GM21360 (cell line): ENCODE data around the gene TOR1AIP1.
"Not testable (repeated sequence)": the region's sequence is repeated elsewhere in the genome, so short reads cannot be mapped to it uniquely, and the experiment has no call there.

ENCODE experiments used
- ATAC-seq: cut with Tn5 transposase; IDR thresholded peaks from one replicate; pipeline ENCODE4 v1.9.1; 2021; ENCODE audit warnings: mild to moderate bottlenecking, moderate library complexity; ENCODE audit not compliant: unreplicated experiment

The TOR1AIP1 gene

DNA sequence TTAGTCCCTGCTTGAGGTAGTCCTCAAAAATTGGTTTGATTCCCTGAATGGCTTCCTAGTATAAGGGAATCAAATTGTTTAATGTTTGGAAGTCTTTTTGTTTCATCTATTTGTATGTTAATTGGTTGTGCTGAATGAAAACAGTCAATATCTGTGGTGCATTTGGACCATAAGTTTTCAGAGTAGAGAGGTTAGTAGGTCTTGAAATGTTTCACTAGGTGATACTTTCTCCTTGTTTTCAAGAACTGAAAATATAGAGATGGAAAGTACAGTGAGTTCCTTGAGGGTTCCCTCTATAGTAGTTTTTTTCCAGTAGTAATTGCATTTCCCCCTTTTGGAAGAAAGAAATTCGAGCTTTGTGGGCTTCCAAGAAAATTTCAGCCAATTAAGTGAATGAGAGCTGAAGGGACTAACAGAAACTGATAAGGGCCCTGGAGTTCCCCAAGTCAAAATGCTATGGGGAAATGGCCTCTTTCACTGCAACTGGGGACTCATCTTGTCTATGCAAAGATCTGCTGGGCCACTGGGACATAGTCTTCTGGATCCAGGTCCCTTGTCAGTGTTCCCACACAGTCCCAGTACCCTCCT lies 53.9 kb downstream of the TOR1AIP1 start:
- ATAC-seq = no peak

DNA sequence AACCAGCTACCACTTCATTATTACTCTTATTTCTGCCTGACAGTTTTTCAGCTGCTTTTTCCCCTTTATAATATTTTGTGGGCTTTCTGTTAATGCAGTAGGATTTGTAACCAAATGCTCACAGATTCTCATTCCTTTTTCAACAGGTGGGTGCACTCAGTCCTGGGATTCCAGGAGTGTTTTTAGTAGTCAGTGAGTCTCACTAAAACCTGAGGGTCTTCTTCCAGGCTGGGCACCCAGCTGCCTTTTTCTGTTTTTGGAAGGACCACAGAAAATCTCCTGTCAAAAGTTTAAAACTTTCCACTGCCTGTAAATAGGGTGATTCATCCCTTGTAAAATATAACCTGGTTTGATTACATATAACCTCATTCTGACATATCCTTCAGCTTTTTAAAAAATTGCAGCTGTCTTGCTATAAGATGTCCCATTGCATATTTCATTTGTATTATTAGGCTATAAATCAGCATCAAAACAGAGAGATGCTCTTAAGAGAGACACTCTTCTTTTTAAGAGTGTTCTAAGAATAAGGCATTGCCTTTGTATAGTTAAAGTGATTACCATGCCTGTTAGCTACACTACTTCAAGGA lies 55.7 kb downstream of the TOR1AIP1 start:
- no peak for ATAC-seq

DNA sequence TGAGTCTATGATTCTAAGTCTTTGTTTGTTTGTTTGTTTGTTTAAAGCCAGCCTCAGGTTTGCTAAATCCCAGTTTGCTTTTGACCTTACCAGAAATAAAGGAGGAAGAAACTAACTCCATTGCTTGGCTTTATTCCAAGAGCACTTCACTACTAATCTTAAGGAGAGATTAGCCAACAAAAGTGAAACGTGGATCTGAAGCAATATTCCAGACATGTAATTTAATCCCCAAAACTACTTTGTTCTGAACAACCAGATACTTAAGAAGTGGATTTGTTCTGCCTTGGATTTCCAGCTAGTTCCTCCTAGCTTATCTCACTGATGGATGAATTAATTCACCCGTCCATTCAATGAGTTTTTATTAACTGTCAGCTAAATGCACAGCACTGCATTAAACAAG lies 56.7 kb downstream of the TOR1AIP1 start:
- ATAC-seq = no peak

DNA sequence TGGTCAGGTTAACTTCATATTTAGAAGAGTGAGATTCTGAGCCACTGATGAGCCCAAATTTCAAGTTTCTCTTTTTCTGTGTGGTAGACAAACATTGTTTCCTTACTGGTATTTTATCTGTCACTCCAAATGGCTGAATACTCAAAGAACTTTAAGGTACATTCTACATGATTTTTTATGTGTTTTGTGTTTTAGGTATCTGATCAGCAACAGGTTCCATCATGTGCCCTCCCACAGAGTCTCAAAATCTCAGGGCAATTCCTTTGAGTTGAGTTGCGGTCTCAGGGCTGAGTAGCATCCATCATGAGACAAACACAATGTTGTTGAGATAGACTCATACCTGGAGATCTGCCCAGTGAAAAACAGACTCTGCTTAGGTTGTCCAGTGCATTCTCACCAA lies 57.9 kb downstream of the TOR1AIP1 start:
- ATAC-seq = no peak

DNA sequence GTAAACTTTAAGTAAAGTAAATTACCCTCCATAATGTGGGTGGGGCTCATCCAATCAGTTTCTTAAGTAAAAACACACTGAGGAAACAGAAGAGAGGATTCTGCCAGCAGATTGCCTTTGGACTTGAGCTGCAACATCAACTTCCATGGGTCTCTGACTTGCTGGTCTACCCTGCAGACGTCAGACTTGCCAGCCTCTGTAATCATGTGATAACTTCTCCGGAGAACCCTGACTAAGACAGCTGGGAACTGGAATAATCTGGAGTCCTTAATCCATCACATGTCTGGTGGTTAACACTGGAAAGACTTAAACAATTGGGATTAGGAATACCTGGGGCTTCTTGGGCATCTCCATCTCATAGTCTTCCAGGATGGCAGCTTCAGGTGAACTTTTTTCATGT lies 59.4 kb downstream of the TOR1AIP1 start:
- ATAC-seq = no peak

DNA sequence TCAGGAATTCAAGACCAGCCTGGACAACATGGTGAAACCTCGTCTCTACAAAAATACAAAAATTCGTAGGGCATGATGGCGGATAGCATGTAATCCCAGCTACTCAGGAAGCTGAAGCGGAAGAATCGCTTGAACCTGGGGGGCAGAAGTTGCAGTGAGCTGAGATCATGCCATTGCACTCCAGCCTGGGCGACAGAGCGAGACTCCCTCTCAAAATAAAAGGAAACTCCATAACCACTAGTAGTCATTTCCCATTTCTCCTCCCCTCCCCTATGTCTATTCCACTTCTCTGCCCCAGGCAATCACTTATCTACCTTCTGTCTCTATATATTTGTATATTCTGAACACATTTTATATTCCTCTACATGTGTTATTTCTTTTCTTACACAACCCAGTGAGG lies 68.6 kb downstream of the TOR1AIP1 start:
- ATAC-seq = no peak

DNA sequence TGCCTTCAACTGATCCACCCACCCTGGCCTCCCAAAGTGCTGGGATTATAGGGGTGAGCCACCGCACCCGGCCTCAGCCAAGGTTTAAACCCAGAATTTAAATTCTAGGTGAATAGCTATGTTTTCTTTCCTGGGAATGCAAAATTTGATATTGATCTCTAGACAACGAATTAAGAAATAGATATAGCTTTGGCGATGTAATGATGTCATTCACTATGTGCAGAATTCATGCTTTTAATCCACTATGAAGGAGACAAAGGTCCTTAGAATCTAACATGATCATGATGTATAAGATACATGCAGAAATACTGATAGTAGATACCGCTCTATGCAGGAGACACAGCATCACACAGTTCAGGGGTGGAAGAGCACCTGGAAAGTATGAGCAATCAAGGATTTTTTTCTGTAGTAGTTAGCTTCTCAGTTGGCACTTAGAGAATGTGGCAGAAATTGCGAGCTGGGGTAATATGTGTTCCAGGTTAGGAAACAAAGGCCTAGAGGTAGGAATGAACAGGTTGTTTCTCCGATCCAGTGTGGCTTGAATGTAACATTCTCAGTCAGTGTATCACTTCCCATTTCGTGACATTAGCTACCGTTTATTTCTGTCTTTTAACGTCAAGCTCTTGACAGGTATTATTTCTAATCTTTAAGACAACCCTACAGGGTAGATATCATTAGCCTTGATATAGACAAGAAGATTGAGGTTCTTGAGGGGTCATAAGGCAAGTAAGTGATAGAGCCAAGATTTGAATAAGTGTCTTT lies 69.5 kb downstream of the TOR1AIP1 start:
- ATAC-seq = no peak

DNA sequence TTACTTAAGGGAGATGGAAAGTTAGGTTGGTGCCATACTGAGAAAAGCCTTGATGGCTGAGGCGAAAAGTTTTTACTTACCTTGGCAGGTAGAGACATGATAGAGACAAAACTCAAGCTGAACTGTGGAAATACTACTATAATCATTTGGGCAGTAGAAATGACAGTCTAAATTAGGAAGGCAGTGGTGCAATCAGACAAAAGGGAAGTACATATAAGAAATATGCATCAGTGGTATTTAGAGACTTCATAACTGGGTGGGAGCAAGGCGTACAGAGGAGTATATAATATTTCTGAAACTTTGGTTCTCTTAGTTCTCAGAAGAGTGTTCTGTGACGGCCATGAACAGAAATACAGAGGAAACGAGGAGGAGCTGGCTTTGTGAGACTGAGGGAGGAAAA lies 70.1 kb downstream of the TOR1AIP1 start:
- no peak for ATAC-seq

DNA sequence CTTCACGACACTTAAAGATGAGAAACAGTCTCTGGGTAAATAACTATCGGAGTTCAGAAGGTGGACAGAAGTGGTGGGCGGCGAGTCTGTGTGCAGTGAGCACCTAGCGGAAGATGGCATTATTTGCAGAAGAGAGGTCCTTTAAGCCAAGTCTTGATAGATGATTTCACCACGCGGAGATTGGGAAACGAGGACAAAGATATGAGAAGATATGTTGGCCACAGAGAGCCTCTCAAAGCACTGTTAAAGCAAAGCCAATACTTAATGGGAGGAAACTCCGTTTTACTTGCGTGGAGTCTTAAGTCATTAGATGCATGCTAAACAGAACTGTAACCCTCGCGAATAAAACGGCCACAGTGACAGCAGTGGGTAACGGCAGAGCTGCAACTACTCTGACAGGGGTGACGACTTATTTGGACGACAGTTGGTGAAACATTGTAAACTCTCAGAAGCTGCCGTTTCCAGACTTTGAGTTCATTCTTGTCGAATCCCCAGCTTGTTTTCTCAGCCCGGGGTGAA lies 71.9 kb downstream of the TOR1AIP1 start:
- ATAC-seq = no peak

DNA sequence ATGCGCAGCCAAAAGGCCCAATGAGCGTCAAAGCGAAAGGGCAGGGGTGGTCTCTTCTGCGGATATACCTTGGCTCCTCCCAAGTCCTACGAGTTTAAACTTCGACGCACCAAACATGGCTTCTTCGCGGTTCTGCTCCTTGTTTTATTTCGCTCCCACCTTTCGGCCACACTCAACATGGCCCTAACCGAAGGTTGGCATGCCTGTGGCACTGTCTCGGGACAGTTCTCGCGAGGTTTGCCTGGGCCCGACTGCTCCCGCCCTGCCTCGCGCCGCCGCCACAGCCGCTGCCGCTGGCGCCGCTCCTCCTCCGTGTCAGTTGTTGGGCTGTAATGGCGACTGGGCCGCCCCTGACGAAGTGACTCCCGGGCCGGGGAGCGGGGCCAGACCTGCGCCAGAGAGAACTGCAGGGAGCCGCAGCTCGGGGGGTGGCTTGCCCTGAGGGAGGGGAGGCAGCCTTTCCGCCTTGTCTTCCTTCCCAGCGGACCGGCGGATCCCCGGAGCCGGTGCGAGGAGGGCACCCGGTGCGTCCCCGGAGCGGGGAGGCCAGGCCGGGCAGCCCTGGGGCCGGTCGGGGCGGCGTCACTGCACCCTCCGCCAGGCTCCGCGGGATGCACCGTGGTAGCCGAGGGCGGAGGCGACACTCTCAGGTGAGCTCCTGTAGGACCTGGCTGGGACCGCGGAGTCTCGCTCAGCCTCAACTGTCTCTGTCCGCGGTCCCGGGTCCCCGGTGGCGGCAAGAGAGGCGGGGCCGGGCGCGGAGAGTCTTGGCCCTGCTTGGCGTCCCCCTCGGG lies 72.6 kb downstream of the TOR1AIP1 start, which contains the start of gene CEP350:
Gene CEP350, plus strand, starts transcription at position 318 of the 794 bp plus-strand sequence. CDS start 31,372 bp downstream, outside the sequence.
- peak; percentile 90 for ATAC-seq

DNA sequence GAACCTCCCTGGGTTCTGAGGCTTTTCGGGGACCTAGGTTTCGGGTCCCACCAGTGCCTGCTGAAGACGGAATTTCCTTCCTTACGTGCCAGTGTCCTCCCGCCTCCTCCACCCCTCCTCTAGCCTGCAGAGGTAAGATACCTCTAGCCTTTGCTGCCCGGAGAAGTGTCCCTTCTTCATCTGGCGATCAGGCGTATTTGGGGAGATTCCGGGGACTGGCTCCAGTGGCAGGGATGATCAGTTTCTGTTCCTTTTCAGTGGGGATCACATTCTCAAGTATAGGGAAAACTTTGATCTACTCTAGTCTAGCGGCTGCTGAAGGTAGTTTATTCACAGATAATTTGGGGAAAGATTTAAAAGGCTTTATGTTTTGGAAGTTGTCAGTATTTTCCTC lies 73.2 kb downstream of the TOR1AIP1 start:
- ATAC-seq = no peak

DNA sequence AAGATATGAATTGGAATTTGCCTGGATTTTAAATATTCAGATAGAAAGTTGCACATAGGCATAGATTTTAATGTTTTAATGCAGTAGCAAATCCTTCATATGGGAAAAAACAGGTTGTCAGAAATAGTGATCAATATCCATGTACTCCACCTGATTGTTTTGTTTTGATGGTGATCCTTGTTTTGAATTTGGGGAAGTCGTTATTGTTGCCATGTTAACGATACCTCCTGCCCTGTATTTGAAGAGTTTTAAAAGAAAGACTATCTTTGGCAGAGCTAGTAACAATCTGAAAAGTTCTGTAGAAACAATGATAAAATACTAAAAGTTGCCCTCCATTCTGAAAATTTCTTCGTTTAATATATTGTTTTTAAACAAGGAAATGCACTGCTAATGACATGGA lies 73.6 kb downstream of the TOR1AIP1 start:
- ATAC-seq = no peak

DNA sequence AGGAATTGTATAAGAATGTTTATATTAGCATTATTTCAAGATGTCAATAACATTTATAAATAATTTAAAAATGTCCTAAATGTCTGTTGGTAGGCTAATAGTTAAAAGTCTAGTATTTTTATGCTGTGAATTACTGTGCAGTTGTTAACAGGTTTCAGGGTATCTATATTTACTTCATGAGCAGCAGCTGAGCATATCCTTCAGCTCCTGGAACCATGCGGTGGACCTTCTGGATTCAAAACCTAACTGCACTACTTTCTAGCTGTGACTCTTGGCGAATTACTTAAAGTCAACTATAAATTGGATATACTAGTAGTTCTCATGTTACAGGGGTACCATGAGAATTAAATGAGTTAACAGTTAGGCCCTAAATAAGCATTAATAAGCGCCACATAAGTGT lies 76.3 kb downstream of the TOR1AIP1 start:
- no peak for ATAC-seq

DNA sequence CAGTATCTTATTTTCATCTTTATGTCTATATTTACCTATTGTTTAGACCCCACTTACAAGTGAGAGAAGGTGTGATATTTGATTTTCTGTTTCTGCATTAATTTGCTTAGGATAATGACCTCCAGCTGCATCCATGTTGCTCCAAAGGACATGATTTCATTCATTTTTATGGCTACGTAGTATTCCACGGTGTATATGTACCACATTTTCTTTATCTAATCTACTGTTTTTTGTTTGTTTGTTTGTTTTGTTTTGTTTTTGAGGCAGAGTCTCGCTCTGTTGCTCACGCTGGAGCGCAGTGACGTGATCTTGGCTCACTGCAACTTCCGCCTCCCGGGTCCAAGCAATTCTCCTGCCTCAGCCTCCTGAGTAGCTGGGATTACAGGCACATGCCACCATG lies 80.1 kb downstream of the TOR1AIP1 start:
- ATAC-seq = not testable (repeated sequence)

DNA sequence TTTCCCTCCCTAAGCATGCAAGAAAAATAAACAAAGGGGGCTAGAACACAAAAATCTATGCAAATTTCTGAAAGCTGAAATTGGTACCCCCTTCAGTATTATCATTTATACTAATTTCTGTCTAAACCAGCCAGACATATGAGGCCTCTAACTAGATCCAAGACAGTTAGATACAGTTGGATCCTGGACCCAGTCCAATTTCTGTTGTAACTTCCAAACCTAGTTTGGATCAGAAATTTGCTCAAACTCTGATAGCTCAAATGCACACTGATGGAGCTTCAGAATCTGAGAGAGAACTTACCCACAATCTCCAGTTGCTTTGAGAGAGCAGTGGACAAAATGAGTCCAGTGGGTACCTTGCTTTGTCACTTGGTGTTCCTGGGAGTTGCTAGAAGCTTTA lies 84.5 kb downstream of the TOR1AIP1 start:
- ATAC-seq = no peak

DNA sequence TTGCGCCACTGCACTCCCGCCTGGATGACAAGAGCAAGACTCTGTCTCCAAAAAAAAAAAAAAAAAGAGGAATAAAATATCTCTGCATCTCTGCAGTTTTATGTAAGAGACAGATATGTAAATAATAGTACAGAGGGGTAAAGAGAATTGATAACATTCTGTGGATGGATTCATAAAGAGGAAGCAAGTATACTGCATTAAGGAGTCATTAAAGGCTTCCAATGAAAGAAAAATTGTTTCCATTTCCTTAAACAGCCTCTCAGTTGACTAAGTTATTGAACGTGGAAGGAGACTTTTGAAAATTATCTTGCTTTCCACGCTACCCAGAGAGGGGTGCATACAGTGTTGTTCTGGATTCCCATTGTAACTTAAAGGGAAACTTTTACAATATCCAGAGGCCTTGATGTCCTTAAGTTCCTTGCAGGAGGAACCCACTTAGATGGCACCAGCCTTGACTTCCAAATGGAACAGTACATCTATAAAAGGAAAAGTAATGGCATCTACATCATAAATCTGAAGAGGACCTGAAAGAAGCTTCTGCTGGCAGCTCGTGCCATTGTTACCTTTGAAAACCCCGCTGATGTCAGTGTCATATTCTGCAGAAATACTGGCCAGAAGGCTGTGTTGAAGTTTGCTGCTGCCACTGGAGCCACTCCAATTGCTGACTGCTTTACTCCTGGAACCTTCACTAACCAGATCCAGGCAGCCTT lies 86.4 kb downstream of the TOR1AIP1 start:
- ATAC-seq = no peak

DNA sequence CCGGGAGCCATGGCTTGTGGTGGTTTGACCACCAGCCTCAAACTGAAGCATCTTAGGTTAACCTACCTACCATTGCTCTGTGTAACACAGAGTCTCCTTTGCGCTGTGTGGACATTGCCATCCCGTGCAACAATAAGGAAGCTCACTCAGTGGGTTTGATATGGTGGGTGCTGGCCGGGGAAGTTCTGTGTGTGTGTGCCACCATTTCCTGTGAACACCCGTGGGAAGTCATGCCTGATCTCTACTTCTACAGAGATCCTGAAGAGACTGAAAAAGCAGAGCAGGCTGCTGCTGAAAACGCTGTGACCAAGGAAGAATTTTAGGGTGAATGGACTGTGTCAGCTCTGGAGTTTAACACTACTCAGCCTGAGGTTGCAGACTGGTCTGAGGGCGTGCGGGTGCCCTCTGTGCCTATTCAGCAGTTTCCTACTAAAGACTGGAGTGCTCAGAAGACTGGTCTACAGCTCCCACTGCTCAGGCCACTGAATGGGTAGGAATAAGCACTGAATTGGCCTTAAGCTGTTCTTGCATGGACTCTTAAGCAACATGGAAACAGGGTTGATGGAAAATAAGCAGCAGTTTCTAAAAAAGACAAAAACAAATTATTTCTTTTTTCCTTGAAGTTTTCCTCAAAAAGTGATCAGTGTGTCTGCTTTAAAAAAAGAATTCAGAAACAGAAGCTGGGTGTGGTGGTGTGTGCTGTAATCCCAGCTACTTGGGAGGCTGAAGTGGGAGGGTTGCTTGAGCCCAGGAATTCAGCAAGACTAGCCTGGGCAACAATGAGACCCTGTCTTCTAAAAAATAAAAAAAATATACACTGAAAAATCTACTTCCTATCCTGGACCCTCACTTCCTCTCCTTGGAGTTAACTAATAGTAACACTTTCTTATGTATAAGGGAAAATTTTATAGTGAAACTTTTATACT lies 87.2 kb downstream of the TOR1AIP1 start:
- no peak for ATAC-seq
